ENCODE data around the gene DIO1.

The DIO1 gene

GRCh38 chr1:53948291-53948690 is 54.3 kb downstream of the DIO1 start:
- DNase-seq (ENCODE audit: low read depth, low spot score): no peak

GRCh38 chr1:53949023-53949990 is 55.3 kb downstream of the DIO1 start:
- TF ChIP-seq YY1 (IDR thresholded peaks at IDR 0.05; ENCODE audit: insufficient read depth, insufficient read length) (no peak), SUZ12 (IDR thresholded peaks at IDR 0.05; ENCODE audit: extremely low read depth, insufficient read depth, insufficient read length) (no peak), ZNF274 (IDR thresholded peaks at IDR 0.05; ENCODE audit: low read depth, low read length) (no peak)
- H3K4me3 ChIP-seq (ENCODE audit: insufficient read length, low read depth): no peak overlapping the region
- H3K36me3 ChIP-seq (ENCODE audit: insufficient read depth, insufficient read length, low read length): peaks cover 54% of the 10 kb centered on the region
- H3K27me3 ChIP-seq (ENCODE audit: insufficient read depth, insufficient read length): no peaks in the 10 kb centered on the region
- H3K9me3 ChIP-seq (ENCODE audit: insufficient read depth, low read length): no peaks in the 10 kb centered on the region
- no peaks in the 10 kb centered on the region for H3K4me1 ChIP-seq (ENCODE audit: insufficient read depth, insufficient read length)
- peak; percentile 71 for DNase-seq (ENCODE audit: low read depth, low spot score)
- H3K9ac ChIP-seq (ENCODE audit: insufficient read length, low read depth): no peak overlapping the region

More at GRCh38 chr1:53948291-53948690, 54.3 kb downstream of the DIO1 start:
- TF ChIP-seq SUZ12 (IDR thresholded peaks at IDR 0.05; ENCODE audit: extremely low read depth, insufficient read depth, insufficient read length): no peak
- no peak for TF ChIP-seq YY1 (IDR thresholded peaks at IDR 0.05; ENCODE audit: insufficient read depth, insufficient read length)
- TF ChIP-seq ZNF274 (IDR thresholded peaks at IDR 0.05; ENCODE audit: low read depth, low read length): no peak
- no peaks in the 10 kb centered on the region for H3K27me3 ChIP-seq (ENCODE audit: insufficient read depth, insufficient read length)
- peaks cover 50% of the 10 kb centered on the region for H3K36me3 ChIP-seq (ENCODE audit: insufficient read depth, insufficient read length, low read length)
- H3K9me3 ChIP-seq (ENCODE audit: insufficient read depth, low read length): no peaks in the 10 kb centered on the region
- H3K4me3 ChIP-seq (ENCODE audit: insufficient read length, low read depth): no peak overlapping the region
- H3K9ac ChIP-seq (ENCODE audit: insufficient read length, low read depth): no peak overlapping the region
- H3K4me1 ChIP-seq (ENCODE audit: insufficient read depth, insufficient read length): no peaks in the 10 kb centered on the region

DNA sequence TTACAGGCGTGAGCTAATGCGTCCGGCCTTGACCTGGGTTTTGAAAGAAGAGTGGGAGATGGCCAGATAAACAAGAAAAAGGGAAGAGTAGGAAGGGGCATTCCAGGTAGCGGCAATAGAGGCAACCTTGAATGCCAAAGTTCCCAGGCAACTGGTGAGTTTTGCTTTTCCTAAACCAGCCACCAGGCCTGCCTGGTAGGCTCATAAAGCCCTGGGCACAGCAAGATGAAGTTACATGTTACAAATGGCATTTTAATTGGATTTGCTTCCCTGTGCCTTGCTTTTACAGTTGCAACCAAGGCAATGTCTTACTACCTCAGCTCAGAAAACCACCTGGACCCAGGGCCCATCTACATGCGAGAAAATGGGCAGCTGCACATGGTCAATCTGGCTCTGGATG is 57.7 kb downstream of the DIO1 start:
- Histone ChIP-seq H3K4me3 (ENCODE audit: insufficient read length, low read depth) (no peak overlapping the region), H3K4me1 (ENCODE audit: insufficient read depth, insufficient read length) (no peaks in the 10 kb centered on the region), H3K9me3 (ENCODE audit: insufficient read depth, low read length) (no peaks in the 10 kb centered on the region), H3K9ac (ENCODE audit: insufficient read length, low read depth) (no peak overlapping the region), H3K27me3 (ENCODE audit: insufficient read depth, insufficient read length) (no peaks in the 10 kb centered on the region), H3K36me3 (ENCODE audit: insufficient read depth, insufficient read length, low read length) (peaks cover 73% of the 10 kb centered on the region)
- DNase-seq (ENCODE audit: low read depth, low spot score): no peak
- TF ChIP-seq YY1 (IDR thresholded peaks at IDR 0.05; ENCODE audit: insufficient read depth, insufficient read length) (no peak), SUZ12 (IDR thresholded peaks at IDR 0.05; ENCODE audit: extremely low read depth, insufficient read depth, insufficient read length) (no peak), ZNF274 (IDR thresholded peaks at IDR 0.05; ENCODE audit: low read depth, low read length) (no peak)

- no peak for DNase-seq (ENCODE audit: low read depth, low spot score)
- no peaks in the 10 kb centered on the region for H3K4me1 ChIP-seq (ENCODE audit: insufficient read depth, insufficient read length)
- no peaks in the 10 kb centered on the region for H3K27me3 ChIP-seq (ENCODE audit: insufficient read depth, insufficient read length)
- H3K9ac ChIP-seq (ENCODE audit: insufficient read length, low read depth): no peak overlapping the region
- peaks cover 73% of the 10 kb centered on the region for H3K36me3 ChIP-seq (ENCODE audit: insufficient read depth, insufficient read length, low read length)
- TF ChIP-seq SUZ12 (IDR thresholded peaks at IDR 0.05; ENCODE audit: extremely low read depth, insufficient read depth, insufficient read length) (no peak), ZNF274 (IDR thresholded peaks at IDR 0.05; ENCODE audit: low read depth, low read length) (no peak), YY1 (IDR thresholded peaks at IDR 0.05; ENCODE audit: insufficient read depth, insufficient read length) (no peak)
- no peak overlapping the region for H3K4me3 ChIP-seq (ENCODE audit: insufficient read length, low read depth)
- H3K9me3 ChIP-seq (ENCODE audit: insufficient read depth, low read length): no peaks in the 10 kb centered on the region
These were observed 60.1 kb downstream of the DIO1 start for GRCh38 chr1:53954128-53954527.

GRCh38 chr1:53956308-53957168 is 62.6 kb downstream of the DIO1 start:
- TF ChIP-seq ZNF274 (IDR thresholded peaks at IDR 0.05; ENCODE audit: low read depth, low read length) (no peak), YY1 (IDR thresholded peaks at IDR 0.05; ENCODE audit: insufficient read depth, insufficient read length) (no peak)
- Histone ChIP-seq H3K9ac (ENCODE audit: insufficient read length, low read depth) (no peak overlapping the region), H3K36me3 (ENCODE audit: insufficient read depth, insufficient read length, low read length) (peaks cover 82% of the 10 kb centered on the region), H3K9me3 (ENCODE audit: insufficient read depth, low read length) (no peaks in the 10 kb centered on the region), H3K4me3 (ENCODE audit: insufficient read length, low read depth) (no peak overlapping the region), H3K4me1 (ENCODE audit: insufficient read depth, insufficient read length) (no peaks in the 10 kb centered on the region), H3K27me3 (ENCODE audit: insufficient read depth, insufficient read length) (no peaks in the 10 kb centered on the region)
- no peak for DNase-seq (ENCODE audit: low read depth, low spot score)

DNA sequence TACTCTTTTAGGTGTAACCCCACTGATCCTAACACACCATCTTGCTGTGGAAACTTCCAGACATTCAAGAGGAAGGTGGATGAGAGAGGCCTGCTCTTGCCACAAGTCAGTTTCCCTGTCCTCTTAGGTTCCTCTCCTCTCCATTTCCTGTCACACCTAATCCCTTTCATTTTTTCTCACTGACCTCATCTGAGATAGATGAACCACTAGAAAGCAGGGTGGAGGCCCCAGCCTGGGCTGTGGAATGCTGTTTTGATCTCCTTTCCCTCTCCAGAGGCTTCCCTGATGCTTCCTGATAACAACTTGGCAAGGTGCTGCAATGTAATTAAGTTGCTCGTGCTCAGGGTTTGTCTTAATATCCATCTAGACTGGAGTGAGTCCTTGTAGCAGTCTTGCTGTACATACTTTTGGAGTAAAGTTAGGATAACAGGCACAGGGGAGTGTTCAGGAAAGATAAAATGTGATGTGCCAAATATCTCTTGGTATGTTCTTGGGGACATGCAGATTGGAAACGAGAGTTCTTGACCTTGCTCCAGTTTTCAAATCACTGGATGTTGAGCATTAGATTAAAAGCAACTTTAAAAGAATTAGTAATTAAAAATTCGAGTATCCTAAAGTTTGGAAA is 63.3 kb downstream of the DIO1 start:
- peak; percentile 56 for DNase-seq (ENCODE audit: low read depth, low spot score)
- Histone ChIP-seq H3K9ac (ENCODE audit: insufficient read length, low read depth) (no peak overlapping the region), H3K36me3 (ENCODE audit: insufficient read depth, insufficient read length, low read length) (peaks cover 82% of the 10 kb centered on the region), H3K9me3 (ENCODE audit: insufficient read depth, low read length) (no peaks in the 10 kb centered on the region), H3K27me3 (ENCODE audit: insufficient read depth, insufficient read length) (no peaks in the 10 kb centered on the region), H3K4me3 (ENCODE audit: insufficient read length, low read depth) (no peak overlapping the region), H3K4me1 (ENCODE audit: insufficient read depth, insufficient read length) (no peaks in the 10 kb centered on the region)
- no peak for TF ChIP-seq YY1 (IDR thresholded peaks at IDR 0.05; ENCODE audit: insufficient read depth, insufficient read length)
- TF ChIP-seq SUZ12 (IDR thresholded peaks at IDR 0.05; ENCODE audit: extremely low read depth, insufficient read depth, insufficient read length): no peak
- TF ChIP-seq ZNF274 (IDR thresholded peaks at IDR 0.05; ENCODE audit: low read depth, low read length): no peak

All from NT2/D1 (cell line).